Measurements from ENCODE around the gene MTRR.

The MTRR gene

DNA sequence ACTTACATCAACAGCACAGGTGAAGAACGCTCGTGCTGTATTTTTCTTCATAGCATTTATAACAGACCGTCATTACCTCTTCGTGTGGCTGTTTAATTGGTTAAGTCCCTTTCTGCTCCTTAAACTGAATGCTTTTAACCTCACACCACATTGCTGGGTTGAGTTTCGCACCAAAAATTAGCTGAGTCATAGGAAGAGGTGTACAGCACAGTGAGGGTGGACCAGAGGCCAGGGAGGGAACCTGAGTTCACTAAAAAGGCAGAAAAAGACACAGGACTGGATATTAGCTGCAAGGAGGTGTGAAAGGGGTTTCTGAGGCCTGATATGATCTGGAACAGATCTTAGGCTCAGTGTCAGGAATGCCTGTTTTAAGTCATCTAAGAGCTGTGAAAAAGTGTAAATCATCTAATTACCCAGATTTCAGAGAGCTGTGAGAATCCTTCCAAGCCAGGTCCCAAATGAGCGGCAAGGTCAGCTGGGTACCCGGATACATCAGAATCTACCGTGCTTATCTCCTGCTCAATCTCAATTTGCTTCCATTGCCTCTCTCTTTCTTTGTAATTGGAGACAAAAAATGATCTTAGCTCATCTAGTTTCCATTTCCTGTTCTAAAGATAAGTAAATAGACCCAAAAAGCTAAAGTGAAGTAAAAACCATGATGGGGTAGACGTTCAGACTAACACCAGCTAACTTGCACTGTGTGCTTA is 10.9 kb upstream of the MTRR start:
- no peak for DNase-seq

GRCh38 chr5:7866196-7866595 is 2.8 kb upstream of the MTRR start:
- no peak for DNase-seq

- no peak for DNase-seq
Measured at GRCh38 chr5:7867260-7867659, 1.7 kb upstream of the MTRR start.

- no peak for DNase-seq
Measured at GRCh38 chr5:7868427-7868772, 548 bp upstream of the MTRR start.

DNA sequence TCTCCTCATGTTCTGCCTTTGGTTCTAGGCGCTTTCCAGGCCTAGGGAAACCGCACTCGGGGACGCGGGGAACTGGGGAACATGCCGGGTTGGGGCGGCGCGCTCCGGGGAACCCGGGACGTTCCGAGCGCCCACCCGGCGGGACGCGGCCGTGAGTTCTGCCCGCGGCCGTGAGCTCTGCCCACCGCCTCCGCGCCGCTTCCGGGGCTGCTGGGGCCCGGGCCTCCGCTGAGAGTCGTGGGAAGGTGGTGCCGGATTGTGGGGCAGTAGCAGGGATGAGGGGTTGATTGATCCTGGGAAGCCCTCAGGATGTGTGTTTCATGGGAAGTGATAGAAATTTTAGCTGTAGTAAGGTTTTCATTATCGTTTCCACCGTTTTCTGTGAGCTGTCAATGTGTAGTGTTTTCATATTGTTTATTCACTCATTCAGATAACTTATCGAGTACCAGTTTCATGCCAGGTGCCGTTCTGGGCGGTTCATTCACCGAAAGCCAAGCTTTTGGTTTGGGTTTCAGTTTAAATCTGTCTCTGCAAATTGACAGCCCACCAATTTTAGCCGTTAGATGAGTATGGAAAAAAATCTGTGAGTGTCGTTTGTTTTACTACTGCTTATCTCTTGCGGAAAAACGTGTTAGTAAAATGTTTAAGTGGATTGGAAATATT is 657 bp downstream of the MTRR start:
- no peak for DNase-seq

DNA sequence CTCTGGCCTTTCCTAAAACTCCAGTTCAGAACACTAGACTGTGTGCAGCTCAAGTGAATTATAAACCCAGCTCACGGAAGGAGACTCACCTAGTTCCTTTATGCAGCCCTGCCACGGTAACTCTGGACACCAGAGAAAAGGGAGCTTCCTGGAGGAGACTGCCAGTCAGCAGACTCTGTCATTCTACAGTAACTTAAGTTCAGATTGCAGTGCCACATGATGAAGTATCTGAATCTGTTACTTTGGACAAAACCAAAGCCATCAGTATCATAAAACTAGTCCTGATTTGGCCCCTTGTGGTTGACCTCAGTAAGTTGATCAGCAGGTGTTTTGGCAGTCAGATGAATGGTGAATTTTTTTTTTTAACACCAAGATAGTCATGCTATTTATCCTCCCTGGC is 2.7 kb downstream of the MTRR start:
- DNase-seq: no peak

DNA sequence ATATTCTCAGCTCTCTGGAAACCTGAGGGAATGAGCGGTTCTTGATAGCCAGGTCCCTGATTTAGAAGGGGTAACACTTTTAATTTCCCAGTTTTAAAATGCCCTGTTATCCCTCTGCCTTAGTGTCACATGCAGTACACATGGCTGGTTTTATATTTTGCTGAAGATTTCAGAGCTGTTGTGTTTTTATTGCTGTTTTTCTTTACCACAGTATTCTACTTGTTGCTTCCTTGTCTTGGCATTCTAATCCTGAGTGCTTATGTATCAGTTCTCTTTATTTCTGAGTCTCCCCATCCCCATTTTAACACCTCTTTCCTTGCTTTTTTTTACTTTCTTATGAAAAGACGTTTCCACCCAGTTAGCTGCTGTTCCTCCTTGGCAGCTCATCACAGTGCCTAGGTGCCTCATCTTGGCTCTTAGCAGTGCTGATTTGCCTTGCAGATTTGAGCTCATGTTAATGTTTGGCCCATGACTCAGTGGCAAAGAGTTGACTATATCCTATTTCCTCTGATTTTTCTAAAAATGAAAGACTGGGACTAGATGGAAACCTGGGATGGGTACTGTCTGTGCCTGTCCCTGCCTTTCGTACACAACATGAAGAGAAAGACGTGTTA is 3.7 kb downstream of the MTRR start:
- DNase-seq: no peak

GRCh38 chr5:7873216-7873615 is 4.3 kb downstream of the MTRR start:
- no peak for DNase-seq

- no peak for DNase-seq
Measured at GRCh38 chr5:7874639-7875038, 5.7 kb downstream of the MTRR start.

DNA sequence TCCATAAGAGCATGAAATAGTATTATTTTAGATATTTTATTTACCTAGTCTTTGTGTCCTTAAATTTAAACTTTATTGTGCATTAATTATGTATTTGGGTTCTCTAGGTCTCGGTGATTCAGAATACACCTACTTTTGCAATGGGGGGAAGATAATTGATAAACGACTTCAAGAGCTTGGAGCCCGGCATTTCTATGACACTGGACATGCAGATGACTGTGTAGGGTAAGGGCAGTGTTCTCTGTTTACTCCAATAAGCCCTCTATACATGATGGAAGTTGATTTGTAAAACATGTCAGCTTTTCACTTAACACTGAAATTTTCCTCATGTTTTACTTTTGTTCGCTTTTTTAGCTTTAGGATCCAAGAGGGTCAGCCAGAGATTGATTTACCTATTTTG is 6.2 kb downstream of the MTRR start:
- no peak for DNase-seq

- DNase-seq: no peak
Measured at GRCh38 chr5:7876867-7877266, 7.9 kb downstream of the MTRR start.

DNA sequence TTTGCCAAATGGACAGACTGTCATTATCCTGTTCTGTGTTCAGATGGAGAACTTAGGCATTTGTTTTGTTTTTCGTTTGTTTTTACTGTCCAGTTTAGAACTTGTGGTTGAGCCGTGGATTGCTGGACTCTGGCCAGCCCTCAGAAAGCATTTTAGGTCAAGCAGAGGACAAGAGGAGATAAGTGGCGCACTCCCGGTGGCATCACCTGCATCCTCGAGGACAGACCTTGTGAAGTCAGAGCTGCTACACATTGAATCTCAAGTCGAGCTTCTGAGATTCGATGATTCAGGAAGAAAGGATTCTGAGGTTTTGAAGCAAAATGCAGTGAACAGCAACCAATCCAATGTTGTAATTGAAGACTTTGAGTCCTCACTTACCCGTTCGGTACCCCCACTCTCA is 8.9 kb downstream of the MTRR start:
- DNase-seq: no peak

DNA sequence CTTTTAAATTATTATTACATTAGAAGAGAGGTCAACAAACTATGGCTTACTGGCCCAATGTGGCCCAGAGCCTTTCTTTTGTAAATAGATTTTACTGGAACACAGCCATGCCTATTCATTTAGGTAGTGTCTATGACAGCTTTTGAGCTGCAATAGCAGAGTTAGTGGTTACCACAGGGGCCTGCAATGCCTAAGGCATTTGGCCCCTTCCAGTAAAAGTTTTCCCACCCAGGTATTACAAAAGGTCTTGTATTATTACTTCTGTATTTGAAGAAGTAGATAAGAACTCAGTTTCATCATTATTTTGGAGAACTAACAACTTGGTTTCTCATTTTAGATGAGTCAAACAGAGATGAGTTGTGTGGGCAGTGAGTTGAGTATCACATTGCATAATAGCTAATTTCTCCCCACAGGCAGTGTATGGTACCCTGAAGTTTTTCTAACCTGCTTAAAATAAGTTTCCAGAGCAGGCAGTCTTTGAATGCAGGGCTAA is 9.5 kb downstream of the MTRR start:
- DNase-seq: no peak

DNA sequence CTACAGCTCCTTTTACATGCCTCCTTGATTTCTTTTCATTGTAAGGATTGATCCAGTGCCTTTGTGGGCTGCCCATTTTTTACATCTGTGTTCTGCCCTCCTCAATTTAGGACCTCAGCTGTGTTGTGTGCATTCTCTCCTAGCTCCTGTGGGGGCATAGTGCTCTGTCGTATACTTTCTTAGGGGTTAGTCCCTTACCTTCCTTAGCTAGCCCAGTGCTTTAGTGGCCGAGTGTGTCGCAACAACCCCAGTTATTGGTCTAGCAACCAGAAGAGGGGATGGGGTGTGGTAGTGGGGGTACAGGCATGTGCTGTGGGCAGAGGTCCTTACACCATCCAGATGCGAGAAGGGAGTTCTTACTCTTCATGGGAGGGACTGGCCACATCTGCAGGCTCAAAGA is 12.1 kb downstream of the MTRR start:
- no peak for DNase-seq

- no peak for DNase-seq
Measured at GRCh38 chr5:7881816-7882215, 12.9 kb downstream of the MTRR start.

DNA sequence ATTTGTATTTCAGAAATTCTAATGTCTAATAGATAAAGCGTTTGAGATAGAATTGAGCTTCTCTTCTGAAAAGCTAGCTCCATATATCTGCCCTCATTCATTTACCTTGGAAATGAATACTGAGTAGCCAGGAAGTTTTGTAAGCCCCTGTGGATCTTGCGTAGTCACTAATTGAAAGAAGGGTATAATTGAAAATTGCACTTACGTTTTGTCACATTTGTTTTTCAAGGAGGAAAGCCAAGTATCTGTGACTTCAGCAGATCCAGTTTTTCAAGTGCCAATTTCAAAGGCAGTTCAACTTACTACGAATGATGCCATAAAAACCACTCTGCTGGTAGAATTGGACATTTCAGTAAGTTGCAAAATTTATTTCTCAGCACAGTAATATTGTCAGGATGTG is 14.0 kb downstream of the MTRR start:
- no peak for DNase-seq

DNA sequence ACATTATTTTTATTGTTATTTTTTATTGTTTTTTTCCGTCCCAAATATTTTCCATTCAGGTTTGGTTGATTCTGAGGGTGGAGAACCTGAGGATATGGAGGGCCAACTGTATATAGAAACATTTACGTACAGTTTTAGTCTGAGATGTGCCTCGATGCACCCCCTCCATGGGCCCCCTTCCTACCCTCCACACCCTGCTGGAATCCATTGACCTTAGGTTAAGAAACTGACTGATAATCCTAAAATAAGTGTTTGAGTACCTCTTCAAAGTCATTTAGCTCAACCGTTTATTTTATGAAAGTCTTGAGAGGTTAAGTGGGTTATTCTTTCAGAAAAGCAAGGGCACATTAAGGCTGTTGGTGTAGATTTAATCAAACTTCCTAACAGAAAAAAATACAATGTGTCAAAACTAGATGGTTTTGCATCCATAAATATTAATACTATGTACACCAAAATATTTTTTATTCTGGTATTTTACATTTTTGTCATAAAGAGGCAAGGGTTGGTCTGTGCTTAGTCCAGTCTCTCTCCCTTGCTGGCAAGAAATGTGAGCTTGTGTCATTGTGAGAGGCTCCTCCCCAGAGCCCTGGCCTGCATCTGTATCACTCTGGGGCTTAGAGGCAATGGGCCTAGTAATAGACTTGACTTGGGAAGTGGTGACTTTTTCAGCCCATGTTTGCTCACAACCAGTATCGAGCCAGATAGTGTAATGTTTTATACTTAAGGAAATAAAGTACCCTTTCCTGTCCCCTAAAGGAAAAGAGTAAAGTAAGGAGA is 15.7 kb downstream of the MTRR start:
- DNase-seq: no peak

DNA sequence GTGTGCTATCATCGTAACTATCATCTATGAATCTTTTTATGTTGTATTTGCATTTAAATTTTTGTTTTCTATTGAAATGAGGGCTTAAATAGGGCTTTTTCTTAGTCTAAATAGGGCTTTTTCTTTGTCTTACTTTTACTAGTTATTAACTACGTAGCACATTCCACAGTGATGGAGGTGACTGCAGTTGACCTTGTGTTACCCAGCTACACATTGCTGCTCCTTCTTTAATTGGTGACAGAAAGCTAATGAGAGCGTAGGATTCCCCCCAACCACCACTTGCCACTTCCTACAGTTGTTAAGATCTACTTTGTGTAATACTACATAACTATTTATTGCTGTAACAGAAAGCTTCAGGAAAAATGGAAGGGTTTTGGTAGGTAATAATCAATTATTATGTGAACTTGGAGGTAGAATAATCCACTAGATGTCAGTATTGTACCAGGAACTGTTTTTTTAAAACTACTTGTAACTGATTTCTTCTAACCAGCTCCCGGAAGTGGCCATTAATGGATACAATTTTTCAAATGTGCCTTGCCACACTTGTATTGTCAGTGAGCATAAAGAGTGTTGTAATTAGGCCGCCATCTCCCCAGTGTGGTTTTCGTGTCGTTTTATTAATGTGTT is 18.0 kb downstream of the MTRR start:
- DNase-seq: peak; percentile 83

DNA sequence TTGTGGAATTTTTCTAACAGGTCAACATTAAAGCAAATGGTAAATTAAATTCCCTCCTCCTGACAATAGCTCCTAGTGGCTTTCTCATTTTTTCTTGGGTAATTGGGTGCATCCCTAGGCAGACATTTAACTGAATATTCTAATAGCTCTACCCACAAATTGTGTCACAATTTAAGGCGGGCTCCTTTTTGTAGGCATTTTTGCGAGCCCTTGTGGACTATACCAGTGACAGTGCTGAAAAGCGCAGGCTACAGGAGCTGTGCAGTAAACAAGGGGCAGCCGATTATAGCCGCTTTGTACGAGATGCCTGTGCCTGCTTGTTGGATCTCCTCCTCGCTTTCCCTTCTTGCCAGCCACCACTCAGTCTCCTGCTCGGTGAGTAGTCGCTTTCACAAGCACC is 20.0 kb downstream of the MTRR start:
- DNase-seq: no peak

DNA sequence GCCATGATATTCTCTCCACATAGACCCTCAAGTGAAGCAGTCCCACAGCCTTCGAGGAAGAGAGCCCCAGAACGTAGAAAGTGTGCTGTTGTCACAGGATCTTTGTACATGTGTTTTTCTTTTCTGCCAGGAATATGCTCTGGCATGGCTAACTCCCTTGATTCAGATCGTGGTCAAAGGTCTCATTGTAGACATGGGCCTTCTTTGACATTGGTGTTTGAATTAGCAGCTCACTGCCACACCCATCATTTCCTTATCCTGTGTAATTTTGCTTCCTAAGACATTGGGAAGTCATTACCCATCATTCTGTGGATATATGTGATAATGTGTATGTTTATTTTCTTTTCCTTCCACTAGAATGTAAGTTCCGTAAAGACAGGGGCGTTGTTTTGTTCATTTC is 25.5 kb downstream of the MTRR start:
- no peak for DNase-seq

- no peak for DNase-seq
Measured at GRCh38 chr5:7894860-7895259, 25.9 kb downstream of the MTRR start.

- DNase-seq: peak; percentile 10
Measured at GRCh38 chr5:7897014-7897600, 28.2 kb downstream of the MTRR start.

DNA sequence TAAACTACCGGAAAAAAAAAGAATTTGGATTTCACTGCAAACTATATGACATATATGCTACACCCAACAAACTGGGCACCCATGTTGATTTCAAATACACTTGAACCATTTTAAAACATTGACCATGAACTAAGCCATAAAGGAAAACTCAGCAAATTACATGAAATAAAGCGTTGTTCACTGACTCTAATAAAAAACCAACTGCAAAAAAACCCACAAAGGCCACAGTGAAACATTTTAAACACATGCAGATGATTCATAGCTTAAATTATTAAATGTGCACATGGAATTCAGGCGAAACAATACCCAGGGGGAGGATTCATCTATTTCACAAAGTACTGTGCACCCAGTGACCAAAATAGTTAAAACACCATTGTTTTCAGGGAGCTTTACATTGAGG is 33.3 kb downstream of the MTRR start:
- no peak for DNase-seq

All from eye (tissue), 1 donor.